Measurements from ENCODE around the gene KLHL41. TPM values are rescaled to one million over a fixed set of nuclear protein-coding genes. Genes with fewer than 3 reads are reported as not detected.

The KLHL41 gene
- total RNA-seq, 1 experiment from 2014 or later, result 0.15 TPM

DNA sequence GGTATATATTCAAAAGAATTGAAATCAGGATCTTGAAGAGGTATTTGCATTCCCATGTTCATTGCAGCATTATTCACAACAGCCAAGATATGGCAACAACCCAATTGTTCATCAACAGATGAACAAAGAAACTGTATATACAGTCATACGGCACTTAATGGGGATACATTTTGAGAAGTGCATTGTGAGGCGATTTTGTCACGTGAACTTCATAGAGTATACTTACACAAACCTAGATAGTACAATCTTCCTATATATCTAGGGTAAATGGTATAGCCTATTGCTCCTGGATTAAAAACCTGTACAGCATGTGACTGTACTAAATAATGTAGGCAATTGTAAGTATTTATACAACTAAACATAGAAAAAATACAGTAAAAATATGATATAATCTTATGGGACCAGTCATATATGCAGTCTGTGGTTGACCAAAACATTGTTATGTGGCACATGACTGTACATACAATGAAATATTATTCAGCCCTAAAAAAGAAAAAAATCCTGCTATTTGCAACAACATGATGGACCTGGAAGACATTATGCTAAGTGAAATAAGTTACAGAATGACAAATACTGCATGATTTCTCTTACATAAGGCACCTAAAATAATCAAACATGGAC is 39.4 kb upstream of the KLHL41 start:
- H3K9ac ChIP-seq (ENCODE audit: low read length), result no peak overlapping the region
- ChIA-PET CTCF (no interaction called here), RAD21 (ENCODE audit: low non-redundant PET in 1 of 2, low total read pairs in 2 of 2, uncharacterized antibody in 2 of 2, unreplicated experiment in 2 of 2) (no interaction called here), POLR2A (no interaction called here)
- no peaks in the 10 kb centered on the region for H3K9me2 ChIP-seq (ENCODE audit: insufficient read depth)
- H3K4me2 ChIP-seq (ENCODE audit: low read length), result no peak overlapping the region
- no TSS peak for BruUV-seq (replicated peaks)
- no peaks in the 10 kb centered on the region for H4K20me1 ChIP-seq (ENCODE audit: insufficient read depth)
- no peaks in the 10 kb centered on the region for H3K36me3 ChIP-seq (ENCODE audit: control insufficient read depth in 1 of 2, insufficient read depth in 2 of 2, low read length in 2 of 2)
- no peak overlapping the region for H3K4me3 ChIP-seq (replicated peaks in 1 of 2; ENCODE audit: low read depth in 1 of 2, low read length in 2 of 2)
- no peaks in the 10 kb centered on the region for H3K9me3 ChIP-seq (ENCODE audit: control insufficient read depth in 1 of 2, insufficient read depth in 1 of 2, low read depth in 1 of 2, low read length in 2 of 2)
- ATAC-seq (no peak), DNase-seq (ENCODE audit: low read depth, low spot score) (no peak)
- H3K4me1 ChIP-seq (ENCODE audit: control insufficient read depth in 1 of 2, insufficient read depth in 2 of 2, low read length in 2 of 2), result no peaks in the 10 kb centered on the region
- no peak overlapping the region for H2AFZ ChIP-seq (ENCODE audit: low read depth, low read length, poor library complexity, severe bottlenecking)
- no peaks in the 10 kb centered on the region for H3K27me3 ChIP-seq (ENCODE audit: insufficient read depth, low read length)
- no peaks in the 10 kb centered on the region for H3K79me2 ChIP-seq (ENCODE audit: insufficient read depth, low read length)
- TF ChIP-seq, protein P1, sequence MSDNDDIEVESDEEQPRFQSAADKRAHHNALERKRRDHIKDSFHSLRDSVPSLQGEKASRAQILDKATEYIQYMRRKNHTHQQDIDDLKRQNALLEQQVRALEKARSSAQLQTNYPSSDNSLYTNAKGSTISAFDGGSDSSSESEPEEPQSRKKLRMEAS (IDR thresholded peaks at IDR 0.05), result no peak
- H3K27ac ChIP-seq (ENCODE audit: low read depth, low read length), result no peak overlapping the region
- intact Hi-C loops (cut with micrococcal nuclease), result no loop called here

DNA sequence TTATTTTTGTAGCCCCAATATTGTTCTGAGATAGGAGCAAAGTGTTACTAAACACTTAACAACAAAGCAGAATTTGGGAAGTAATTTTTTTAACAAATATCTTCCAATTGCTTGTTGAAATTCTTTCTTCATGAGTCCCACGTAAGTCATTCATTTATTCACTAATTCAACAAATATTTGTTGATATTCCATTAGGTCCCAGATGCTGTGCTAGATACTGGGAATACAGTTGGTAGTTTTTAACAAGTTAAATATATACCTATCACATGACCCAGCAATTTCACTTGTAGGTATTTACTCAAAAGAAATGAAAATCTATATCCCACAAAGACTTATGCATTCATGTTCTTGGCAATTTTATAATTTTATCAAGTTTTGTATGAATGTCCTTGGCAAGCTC is 37.3 kb upstream of the KLHL41 start:
- peaks cover 0 to 6% of the 10 kb centered on the region in 2 experiments; a peak in 1 of 4 replicates for H3K4me1 ChIP-seq (ENCODE audit: control insufficient read depth in 1 of 2, insufficient read depth in 2 of 2, low read length in 2 of 2)
- H3K9ac ChIP-seq (ENCODE audit: low read length), result no peak overlapping the region
- H3K79me2 ChIP-seq (ENCODE audit: insufficient read depth, low read length), result no peaks in the 10 kb centered on the region
- no peaks in the 10 kb centered on the region for H3K9me3 ChIP-seq (ENCODE audit: control insufficient read depth in 1 of 2, insufficient read depth in 1 of 2, low read depth in 1 of 2, low read length in 2 of 2)
- TF ChIP-seq JUND (IDR thresholded peaks at IDR 0.05), result no peak
- TF ChIP-seq, protein P2, sequence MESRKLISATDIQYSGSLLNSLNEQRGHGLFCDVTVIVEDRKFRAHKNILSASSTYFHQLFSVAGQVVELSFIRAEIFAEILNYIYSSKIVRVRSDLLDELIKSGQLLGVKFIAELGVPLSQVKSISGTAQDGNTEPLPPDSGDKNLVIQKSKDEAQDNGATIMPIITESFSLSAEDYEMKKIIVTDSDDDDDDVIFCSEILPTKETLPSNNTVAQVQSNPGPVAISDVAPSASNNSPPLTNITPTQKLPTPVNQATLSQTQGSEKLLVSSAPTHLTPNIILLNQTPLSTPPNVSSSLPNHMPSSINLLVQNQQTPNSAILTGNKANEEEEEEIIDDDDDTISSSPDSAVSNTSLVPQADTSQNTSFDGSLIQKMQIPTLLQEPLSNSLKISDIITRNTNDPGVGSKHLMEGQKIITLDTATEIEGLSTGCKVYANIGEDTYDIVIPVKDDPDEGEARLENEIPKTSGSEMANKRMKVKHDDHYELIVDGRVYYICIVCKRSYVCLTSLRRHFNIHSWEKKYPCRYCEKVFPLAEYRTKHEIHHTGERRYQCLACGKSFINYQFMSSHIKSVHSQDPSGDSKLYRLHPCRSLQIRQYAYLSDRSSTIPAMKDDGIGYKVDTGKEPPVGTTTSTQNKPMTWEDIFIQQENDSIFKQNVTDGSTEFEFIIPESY (IDR thresholded peaks at IDR 0.05; ENCODE audit: extremely low read depth, insufficient replicate concordance, low read length), result no peak
- no peak for TF ChIP-seq TCF7L2 (IDR thresholded peaks at IDR 0.05; ENCODE audit: borderline replicate concordance, extremely low read depth, insufficient read depth, insufficient read length)
- no peak for TF ChIP-seq SRF (IDR thresholded peaks at IDR 0.05; ENCODE audit: low read depth)
- TF ChIP-seq SP1 (IDR thresholded peaks at IDR 0.05; ENCODE audit: low read depth), result no peak
- no peak for TF ChIP-seq SIN3A (IDR thresholded peaks at IDR 0.05; ENCODE audit: low read depth)
- TF ChIP-seq EZH2 (IDR thresholded peaks at IDR 0.05), result no peak
- TF ChIP-seq EZH2phosphoT487 (IDR thresholded peaks at IDR 0.05; ENCODE audit: borderline replicate concordance), result no peak
- no peak for TF ChIP-seq RAD21 (IDR thresholded peaks at IDR 0.05; ENCODE audit: low read depth)
- TF ChIP-seq, protein P1 (IDR thresholded peaks at IDR 0.05), result no peak
- no peak for TF ChIP-seq CBX3 (IDR thresholded peaks at IDR 0.05; ENCODE audit: low read depth)
- TF ChIP-seq POLR2AphosphoS5 (IDR thresholded peaks at IDR 0.05; ENCODE audit: low read depth, low read length), result no peak
- no peak for TF ChIP-seq CEBPB (IDR thresholded peaks at IDR 0.05; ENCODE audit: low read depth)
- ATAC-seq (no peak), DNase-seq (ENCODE audit: low read depth, low spot score) (no peak)
- H4K20me1 ChIP-seq (ENCODE audit: insufficient read depth), result no peaks in the 10 kb centered on the region
- CTCF ChIA-PET, result no interaction called here
- H3K4me3 ChIP-seq (replicated peaks in 1 of 2; ENCODE audit: low read depth in 1 of 2, low read length in 2 of 2), result no peak overlapping the region
- H3K27ac ChIP-seq (ENCODE audit: low read depth, low read length), result no peak overlapping the region
- H3K36me3 ChIP-seq (ENCODE audit: control insufficient read depth in 1 of 2, insufficient read depth in 2 of 2, low read length in 2 of 2), result no peaks in the 10 kb centered on the region
- no peak overlapping the region for H2AFZ ChIP-seq (ENCODE audit: low read depth, low read length, poor library complexity, severe bottlenecking)
- no peaks in the 10 kb centered on the region for H3K9me2 ChIP-seq (ENCODE audit: insufficient read depth)
- no TSS peak for BruUV-seq (replicated peaks)
- POLR2A ChIA-PET, result no interaction called here
- intact Hi-C loops (cut with micrococcal nuclease), result no loop called here
- H3K27me3 ChIP-seq (ENCODE audit: insufficient read depth, low read length), result no peaks in the 10 kb centered on the region
- RAD21 ChIA-PET (ENCODE audit: low non-redundant PET in 1 of 2, low total read pairs in 2 of 2, uncharacterized antibody in 2 of 2, unreplicated experiment in 2 of 2), result no interaction called here
- H3K4me2 ChIP-seq (ENCODE audit: low read length), result no peak overlapping the region

Measured in HCT116 (cell line).